ENCODE data around the gene PURB.
"Not testable (repeated sequence)": the region's sequence is repeated elsewhere in the genome, so short reads cannot be mapped to it uniquely, and the experiment has no call there.

PURB gene

GRCh38 chr7:44849885-44850544 is 35.3 kb downstream of the PURB start:
- DNase-seq = no peak

DNA sequence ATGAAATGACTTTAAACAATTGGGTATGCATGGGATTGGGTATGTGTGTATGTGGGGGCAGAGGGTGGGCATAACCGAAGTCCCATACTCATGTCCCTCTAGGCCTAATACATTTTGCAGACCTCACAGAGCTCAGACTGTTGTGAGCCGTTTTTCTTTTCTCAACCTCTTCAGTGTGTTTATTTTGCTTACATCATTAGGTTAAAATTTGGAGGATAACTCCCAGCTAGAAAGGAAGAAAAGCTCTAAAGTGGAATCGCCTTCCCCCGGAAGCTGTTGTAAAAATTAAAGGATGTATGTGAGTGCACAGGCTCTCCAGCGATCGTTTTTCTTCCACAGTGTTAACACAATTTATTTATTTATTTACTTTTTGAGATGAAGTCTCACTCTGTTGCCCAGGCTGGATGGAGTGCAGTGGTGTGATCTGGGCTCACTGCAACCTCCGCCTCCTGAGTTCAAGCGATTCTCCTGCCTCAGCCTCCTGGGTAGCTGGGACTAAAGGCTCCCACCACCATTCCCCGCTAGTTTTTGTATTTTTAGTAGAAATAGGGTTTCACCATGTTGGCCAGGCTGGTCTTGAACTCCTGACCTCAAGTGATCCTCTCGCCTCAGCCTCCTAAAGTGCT is 36.0 kb downstream of the PURB start:
- no peak for DNase-seq

- peak; percentile 99 for DNase-seq
These were observed 37.3 kb downstream of the PURB start, which contains the start of gene H2AZ2 for GRCh38 chr7:44847920-44848634. Gene H2AZ2 (minus strand): TSS chr7:44848087. CDS start chr7:44847971, 116 bp downstream.

- peak; percentile 87 for DNase-seq
These were observed 37.8 kb downstream of the PURB start for GRCh38 chr7:44847509-44847919.

- no peak for DNase-seq
These were observed 38.4 kb downstream of the PURB start for GRCh38 chr7:44846816-44847508.

- not testable (repeated sequence) for DNase-seq
These were observed 38.9 kb downstream of the PURB start for GRCh38 chr7:44846390-44846789.

- no peak for DNase-seq
These were observed 39.9 kb downstream of the PURB start for GRCh38 chr7:44845451-44845850.

DNA sequence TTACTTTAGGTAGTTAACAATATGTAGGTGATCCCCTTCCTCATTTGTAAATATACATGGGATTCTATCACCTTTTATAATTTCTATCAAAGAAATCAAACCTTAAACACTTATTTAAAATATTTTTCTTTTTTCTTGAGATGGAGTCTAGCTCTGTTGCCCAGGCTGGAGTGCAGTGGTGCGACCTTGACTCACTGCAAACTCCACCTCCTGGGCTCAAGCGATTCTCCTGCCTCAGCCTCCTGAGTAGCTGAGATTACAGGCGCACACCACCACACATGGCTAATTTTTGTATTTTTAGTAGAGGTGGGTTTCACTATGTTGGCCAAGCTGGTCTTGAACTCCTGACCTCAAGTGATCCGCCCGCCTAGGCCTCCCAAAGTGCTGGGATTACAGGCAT is 41.9 kb downstream of the PURB start:
- DNase-seq = not testable (repeated sequence)

GRCh38 chr7:44842675-44843074 is 42.7 kb downstream of the PURB start:
- DNase-seq = not testable (repeated sequence)

DNA sequence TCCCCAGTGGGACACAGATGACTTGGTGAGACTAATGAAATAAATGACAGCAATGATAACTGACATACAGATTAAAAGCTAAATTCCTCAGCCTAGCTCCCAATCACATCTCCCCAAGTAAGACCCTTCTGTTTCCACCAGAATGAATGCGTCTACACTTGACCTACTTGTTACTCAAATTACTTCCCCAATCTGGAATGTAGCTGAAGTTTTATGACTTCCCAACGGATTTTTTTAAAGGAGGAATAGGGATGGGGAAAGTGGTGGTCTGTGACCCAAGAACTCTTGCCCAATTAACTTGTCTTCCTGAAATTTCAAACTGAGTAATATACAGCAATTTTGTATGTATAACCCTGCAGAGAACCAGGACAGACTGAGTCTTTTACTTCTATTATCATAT is 46.6 kb downstream of the PURB start:
- no peak for DNase-seq

- no peak for DNase-seq
These were observed 57.8 kb downstream of the PURB start for GRCh38 chr7:44827567-44827966.

Measured in NCI-H2171 (cell line).